H9 (cell line): ENCODE results near the gene WDR7. TPM values are rescaled to one million over a fixed set of nuclear protein-coding genes. Genes with fewer than 3 reads are reported as not detected.

Source experiments
- DNase-seq: peaks from one replicate; pipeline ENCODE4 v3.0.0-alpha.2; 2017
- H2AFZ ChIP-seq: one replicate; pipeline ENCODE4 v1.6.1; 2013; ENCODE audit warnings: mild to moderate bottlenecking, low read length, control low read depth, moderate library complexity
- H2AK5ac ChIP-seq: 2 replicates; pipeline ENCODE4 v1.6.1; 2013; ENCODE audit warnings: low read length, control low read depth, mixed read lengths; ENCODE audit not compliant: insufficient read length
- H2BK120ac ChIP-seq: one replicate; pipeline ENCODE4 v1.6.1; 2013; ENCODE audit warnings: low read depth, mild to moderate bottlenecking, low read length, control low read depth, inconsistent platforms; ENCODE audit not compliant: poor library complexity, severe bottlenecking
- H2BK12ac ChIP-seq: 2 replicates; pipeline ENCODE4 v1.6.1; 2013; ENCODE audit warnings: low read length, control low read depth, mixed read lengths, low read depth; ENCODE audit not compliant: insufficient read length
- H2BK15ac ChIP-seq: 2 replicates; pipeline ENCODE4 v1.6.1; 2013; ENCODE audit warnings: low read depth, low read length, control low read depth
- H2BK20ac ChIP-seq: one replicate; pipeline ENCODE4 v1.6.1; 2013; ENCODE audit warnings: low read depth, mild to moderate bottlenecking, low read length, control low read depth, inconsistent platforms; ENCODE audit not compliant: poor library complexity, severe bottlenecking
- H2BK5ac ChIP-seq: 2 replicates; pipeline ENCODE4 v1.6.1; 2013; ENCODE audit warnings: low read length, control low read depth, mixed read lengths; ENCODE audit not compliant: insufficient read length
- H3K14ac ChIP-seq: 2 replicates; pipeline ENCODE4 v1.6.1; 2013; ENCODE audit warnings: low read length, control low read depth; ENCODE audit not compliant: insufficient read depth
- H3K18ac ChIP-seq: 2 replicates; pipeline ENCODE4 v1.6.1; 2013; ENCODE audit warnings: low read depth, mild to moderate bottlenecking, mixed read lengths, low read length, control low read depth; ENCODE audit not compliant: insufficient read length
- H3K23ac ChIP-seq: 2 replicates; pipeline ENCODE4 v1.6.1; 2013; ENCODE audit warnings: low read length, control low read depth, mixed read lengths, low read depth; ENCODE audit not compliant: insufficient read length
- H3K23me2 ChIP-seq: 2 replicates; pipeline ENCODE4 v1.6.1; 2013; ENCODE audit warnings: low read depth, mild to moderate bottlenecking, mixed read lengths, low read length, control low read depth; ENCODE audit not compliant: insufficient read length, poor library complexity, severe bottlenecking
- H3K27ac ChIP-seq: 2 replicates; pipeline ENCODE4 v1.5.1; 2013; ENCODE audit warnings: low read length, control low read depth, mixed read lengths, low read depth; ENCODE audit not compliant: insufficient read length
- H3K27me3 ChIP-seq: 2 replicates; pipeline ENCODE4 v1.6.1; 2013; ENCODE audit warnings: low read length, control low read depth, inconsistent platforms; ENCODE audit not compliant: insufficient read depth
- H3K4ac ChIP-seq: 2 replicates; pipeline ENCODE4 v1.6.1; 2013; ENCODE audit warnings: low read depth, mild to moderate bottlenecking, control low read depth, inconsistent platforms, low read length, moderate library complexity
- H3K4me1 ChIP-seq: 2 replicates; pipeline ENCODE4 v1.6.1; 2013; ENCODE audit warnings: low read length, control low read depth, inconsistent platforms; ENCODE audit not compliant: insufficient read depth
- H3K4me2 ChIP-seq: 2 replicates; pipeline ENCODE4 v1.6.1; 2013; ENCODE audit warnings: low read length, control low read depth, mixed read lengths; ENCODE audit not compliant: insufficient read length, insufficient read depth
- H3K56ac ChIP-seq: 2 replicates; pipeline ENCODE4 v1.6.1; 2013; ENCODE audit warnings: low read depth, mild to moderate bottlenecking, mixed read lengths, low read length, control low read depth; ENCODE audit not compliant: insufficient read length
- H3K79me1 ChIP-seq: 2 replicates; pipeline ENCODE4 v1.6.1; 2013; ENCODE audit warnings: low read depth, mild to moderate bottlenecking, moderate library complexity, low read length, control low read depth, inconsistent platforms; ENCODE audit not compliant: insufficient read depth, poor library complexity, severe bottlenecking
- H3K79me2 ChIP-seq: 2 replicates; pipeline ENCODE4 v1.6.1; 2013; ENCODE audit warnings: low read length, control low read depth, inconsistent platforms; ENCODE audit not compliant: insufficient read depth
- H3K9ac ChIP-seq: 2 replicates; pipeline ENCODE4 v1.6.1; 2013; ENCODE audit warnings: low read length, control low read depth, mixed read lengths; ENCODE audit not compliant: insufficient read length; ENCODE audit errors: extremely low read depth
- H3K9me3 ChIP-seq: one replicate; pipeline ENCODE4 v1.6.1; 2013; ENCODE audit warnings: low read depth, low read length, inconsistent platforms; ENCODE audit not compliant: control insufficient read depth
- H3T11ph ChIP-seq: one replicate; pipeline ENCODE4 v1.6.1; 2013; ENCODE audit warnings: mild to moderate bottlenecking, low read length, control low read depth, inconsistent platforms
- H4K20me1 ChIP-seq: one replicate; pipeline ENCODE4 v1.6.1; 2013; ENCODE audit not compliant: control insufficient read depth, insufficient read length, insufficient read depth
- H4K5ac ChIP-seq: 2 replicates; pipeline ENCODE4 v1.6.1; 2013; ENCODE audit warnings: low read depth, mild to moderate bottlenecking, mixed read lengths, low read length, control low read depth; ENCODE audit not compliant: insufficient read length
- H4K8ac ChIP-seq: replicated peaks from 2 replicates; pipeline ENCODE4 v1.6.1; 2013; ENCODE audit warnings: low read length, control low read depth, mixed read lengths, low read depth; ENCODE audit not compliant: insufficient read length
- H4K91ac ChIP-seq: 2 replicates; pipeline ENCODE4 v1.6.1; 2013; ENCODE audit warnings: low read depth, mild to moderate bottlenecking, moderate library complexity, mixed read lengths, low read length, control low read depth; ENCODE audit not compliant: insufficient read length
- H3K27ac Mint-ChIP-seq, 3 experiments: 2 replicates in 2 of 3; 3 replicates in 1 of 3; pipeline ENCODE4 v1.8.0; 2020 to 2021; ENCODE audit warnings: mixed read lengths in 3 of 3, mild to moderate bottlenecking in 1 of 3, moderate library complexity in 1 of 3
- H3K27me3 Mint-ChIP-seq: 2 replicates; pipeline ENCODE4 v1.8.0; 2021; ENCODE audit warnings: low read depth, mild to moderate bottlenecking, moderate library complexity, mixed read lengths
- H3K36me3 Mint-ChIP-seq, 3 experiments: 2 replicates in 2 of 3; 3 replicates in 1 of 3; pipeline ENCODE4 v1.8.0; 2020 to 2021; ENCODE audit warnings: low read depth in 3 of 3, mixed read lengths in 3 of 3; ENCODE audit not compliant: insufficient read depth in 1 of 3
- H3K4me1 Mint-ChIP-seq, 2 experiments: 2 replicates each; pipeline ENCODE4 v1.8.0; 2020; ENCODE audit warnings: mixed read lengths in 2 of 2
- H3K4me3 Mint-ChIP-seq, 2 experiments: 2 replicates in 1 of 2; 3 replicates in 1 of 2; pipeline ENCODE4 v1.8.0; 2020 to 2021; ENCODE audit warnings: mild to moderate bottlenecking in 2 of 2, mixed read lengths in 2 of 2, moderate library complexity in 1 of 2
- H3K9me3 Mint-ChIP-seq, 2 experiments: 2 replicates in 1 of 2; 3 replicates in 1 of 2; pipeline ENCODE4 v1.8.0; 2020; ENCODE audit warnings: mild to moderate bottlenecking in 2 of 2, mixed read lengths in 2 of 2, moderate library complexity in 1 of 2
- WGBS: extraction: QIAGEN DNeasy Blood & Tissue Kit; methylation state at CpG from one replicate; pipeline ENCODE4 v1.1.7; 2013; ENCODE audit warnings: missing lambda C conversion rate, low lambda C conversion rate, mixed read lengths; ENCODE audit not compliant: insufficient read length; ENCODE audit errors: extremely low coverage; 5-methylcytosine and 5-hydroxymethylcytosine counted together
- total RNA-seq: library from RNA; stranded (reverse); gene quantifications from 2 replicates; pipeline ENCODE4 v1.2.1, GENCODE V29; 2021
- TF ChIP-seq, protein P1 (sequence below): fragments of 200-600 bp; sonication (generic); conservative IDR thresholded peaks from 3 replicates; pipeline ENCODE4 v1.8.0; 2021; ENCODE audit warnings: antibody characterized with exemption, mild to moderate bottlenecking

The WDR7 gene
- total RNA-seq, 1 experiment from 2014 or later = 14.8 TPM

GRCh38 chr18:57052759-57053158 lies 401.6 kb downstream of the WDR7 start:
- Mint-ChIP-seq H3K27ac (no peak overlapping the region), H3K36me3 (peaks cover 3 to 30% (median 12%) of the 10 kb centered on the region in 3 experiments; a peak in 5 of 7 replicates), H3K27me3 (peaks cover 1% of the 10 kb centered on the region), H3K9me3 (peaks cover 9 to 22% of the 10 kb centered on the region in 2 experiments), H3K4me1 (peaks cover 7 to 8% of the 10 kb centered on the region in 2 experiments), H3K4me3 (no peak overlapping the region)
- Histone ChIP-seq H3K4me1 (no peaks in the 10 kb centered on the region), H3K9me3 (no peaks in the 10 kb centered on the region), H2BK15ac (no peak overlapping the region), H2BK120ac (no peak overlapping the region), H2AK5ac (no peak overlapping the region), H3K27me3 (no peaks in the 10 kb centered on the region), H3K79me1 (no peaks in the 10 kb centered on the region), H2AFZ (no peak overlapping the region), H3K9ac (no peak overlapping the region), H3K4me2 (no peak overlapping the region), H3K56ac (no peak overlapping the region), H2BK12ac (no peak overlapping the region), H3K4ac (no peak overlapping the region), H3K23ac (no peak overlapping the region), H3K79me2 (no peaks in the 10 kb centered on the region), H3K18ac (no peak overlapping the region), H4K5ac (no peak overlapping the region), H3K23me2 (no peaks in the 10 kb centered on the region), H3K14ac (no peak overlapping the region), H3K27ac (no peak overlapping the region), H2BK20ac (no peak overlapping the region), H2BK5ac (no peak overlapping the region), H4K91ac (no peak overlapping the region), H3T11ph (no peak overlapping the region), H4K8ac (no peak overlapping the region), H4K20me1 (no peaks in the 10 kb centered on the region)
- TF ChIP-seq, protein P1, sequence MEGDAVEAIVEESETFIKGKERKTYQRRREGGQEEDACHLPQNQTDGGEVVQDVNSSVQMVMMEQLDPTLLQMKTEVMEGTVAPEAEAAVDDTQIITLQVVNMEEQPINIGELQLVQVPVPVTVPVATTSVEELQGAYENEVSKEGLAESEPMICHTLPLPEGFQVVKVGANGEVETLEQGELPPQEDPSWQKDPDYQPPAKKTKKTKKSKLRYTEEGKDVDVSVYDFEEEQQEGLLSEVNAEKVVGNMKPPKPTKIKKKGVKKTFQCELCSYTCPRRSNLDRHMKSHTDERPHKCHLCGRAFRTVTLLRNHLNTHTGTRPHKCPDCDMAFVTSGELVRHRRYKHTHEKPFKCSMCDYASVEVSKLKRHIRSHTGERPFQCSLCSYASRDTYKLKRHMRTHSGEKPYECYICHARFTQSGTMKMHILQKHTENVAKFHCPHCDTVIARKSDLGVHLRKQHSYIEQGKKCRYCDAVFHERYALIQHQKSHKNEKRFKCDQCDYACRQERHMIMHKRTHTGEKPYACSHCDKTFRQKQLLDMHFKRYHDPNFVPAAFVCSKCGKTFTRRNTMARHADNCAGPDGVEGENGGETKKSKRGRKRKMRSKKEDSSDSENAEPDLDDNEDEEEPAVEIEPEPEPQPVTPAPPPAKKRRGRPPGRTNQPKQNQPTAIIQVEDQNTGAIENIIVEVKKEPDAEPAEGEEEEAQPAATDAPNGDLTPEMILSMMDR = no peak
- WGBS = no CpG with 5 or more reads among the region's 5 CpGs
- DNase-seq = no peak
